B cell (primary cell): Measurements from ENCODE around the gene AMH. TPM values are rescaled to one million over a fixed set of nuclear protein-coding genes. Genes with fewer than 3 reads are reported as not detected.

Experiments used
- ATAC-seq: fragments of 200-7000 bp; cut with Tn5 transposase; one replicate; pipeline ENCODE4 v1.10.0; 2021; ENCODE audit warnings: low read depth, mild to moderate bottlenecking, moderate number of reproducible peaks, moderate library complexity
- CTCF ChIA-PET: fragments of 350-600 bp; sonication (Branson Sonifier 250); formaldehyde crosslinking; loops from one replicate; lab custom pipeline; 2021; ENCODE audit warnings: antibody characterized with exemption, inconsistent platforms; lab: Charles Lee
- POLR2A ChIA-PET: fragments of 350-600 bp; sonication (Branson Sonifier 250); formaldehyde crosslinking; loops from one replicate; lab custom pipeline; 2021; ENCODE audit warnings: antibody characterized with exemption; lab: Charles Lee
- DNase-seq: peaks from one replicate; pipeline ENCODE4 v3.0.0; 2013
- H2AFZ ChIP-seq: 2 replicates; pipeline ENCODE4 v1.6.1; 2012; ENCODE audit warnings: mild to moderate bottlenecking, low read depth, low read length; ENCODE audit not compliant: insufficient read depth, poor library complexity, severe bottlenecking
- H3K27ac ChIP-seq, 2 donors: 1 replicate in 1 of 2; 2 replicates in 1 of 2; pipeline ENCODE4 v1.5.1; 2012 to 2013; ENCODE audit warnings: low read length in 2 of 2, mild to moderate bottlenecking in 2 of 2, moderate library complexity in 1 of 2
- H3K27me3 ChIP-seq, 4 experiments: fragments of 200-600 bp in 1 of 4; sonication (generic) in 1 of 4; replicated peaks in 1 of 4; 1 replicate in 2 of 4; 2 replicates in 2 of 4; pipeline versions ENCODE4 v1.6.1 to v1.7.0; 2013 to 2016; ENCODE audit warnings: low read length in 3 of 4, mild to moderate bottlenecking in 2 of 4, mixed read lengths in 1 of 4, moderate library complexity in 1 of 4; ENCODE audit not compliant: insufficient read depth in 4 of 4, control insufficient read depth in 3 of 4; ENCODE audit errors: control extremely low read depth in 1 of 4
- H3K36me3 ChIP-seq, 2 experiments: replicated peaks in 1 of 2; 1 replicate in 1 of 2; 2 replicates in 1 of 2; pipeline versions ENCODE4 v1.6.1 to v1.7.1; 2013; ENCODE audit warnings: low read length in 1 of 2; ENCODE audit not compliant: insufficient read depth in 2 of 2, control insufficient read depth in 1 of 2; ENCODE audit errors: control extremely low read depth in 1 of 2, extremely low read depth in 1 of 2
- H3K4me1 ChIP-seq, 2 donors: fragments of 200-600 bp in 1 of 2; sonication (generic) in 1 of 2; 1 replicate in 1 of 2; 2 replicates in 1 of 2; pipeline versions ENCODE4 v1.5.1 to v1.6.1; 2013 to 2017; ENCODE audit warnings: low read length in 2 of 2; ENCODE audit not compliant: control insufficient read depth in 2 of 2, insufficient read depth in 2 of 2
- H3K4me2 ChIP-seq: replicated peaks from 2 replicates; pipeline ENCODE3; 2012; ENCODE audit warnings: mild to moderate bottlenecking, low read depth, low read length; ENCODE audit not compliant: poor library complexity, severe bottlenecking
- H3K4me3 ChIP-seq, 5 experiments: fragments of 200-600 bp in 1 of 5; sonication (generic) in 1 of 5; 1 replicate in 3 of 5; 2 replicates in 2 of 5; pipeline versions ENCODE4 v1.5.1 to v1.7.0; 2011 to 2016; ENCODE audit warnings: low read length in 4 of 5, mild to moderate bottlenecking in 4 of 5, low read depth in 2 of 5, control low read depth in 1 of 5, moderate library complexity in 1 of 5; ENCODE audit not compliant: insufficient read depth in 1 of 5; ENCODE audit errors: control extremely low read depth in 1 of 5, extremely low read depth in 1 of 5
- H3K79me2 ChIP-seq: fragments of 200-600 bp; sonication (generic); one replicate; pipeline ENCODE4 v1.6.0; 2016; ENCODE audit warnings: low read length; ENCODE audit not compliant: control insufficient read depth, insufficient read depth
- H3K9ac ChIP-seq: fragments of 200-600 bp; sonication (generic); 2 replicates; pipeline ENCODE4 v1.6.1; 2017; ENCODE audit warnings: mild to moderate bottlenecking, low read length, moderate library complexity
- H3K9me3 ChIP-seq, 3 donors: one replicate each; pipeline versions ENCODE4 v1.6.1 to v1.7.1; 2013; ENCODE audit warnings: low read length in 2 of 3; ENCODE audit not compliant: control insufficient read depth in 2 of 3, insufficient read depth in 1 of 3; ENCODE audit errors: control extremely low read depth in 1 of 3
- H4K20me1 ChIP-seq: 2 replicates; pipeline ENCODE4 v1.6.0; 2012; ENCODE audit warnings: mild to moderate bottlenecking, low read length; ENCODE audit not compliant: insufficient read depth, control insufficient read depth, poor library complexity, severe bottlenecking
- H3K27ac Mint-ChIP-seq: one replicate; pipeline ENCODE4 v1.8.0; 2021; ENCODE audit warnings: mixed read lengths
- H3K27me3 Mint-ChIP-seq: one replicate; pipeline ENCODE4 v1.8.0; 2021; ENCODE audit warnings: mixed read lengths
- H3K4me1 Mint-ChIP-seq: one replicate; pipeline ENCODE4 v1.8.0; 2021; ENCODE audit warnings: mixed read lengths
- H3K4me3 Mint-ChIP-seq: one replicate; pipeline ENCODE4 v1.8.0; 2021; ENCODE audit warnings: mixed read lengths
- H3K9me3 Mint-ChIP-seq: one replicate; pipeline ENCODE4 v1.8.0; 2022; ENCODE audit warnings: mixed read lengths; ENCODE audit not compliant: insufficient read depth
- CTCF ChIP-seq: fragments of 200-600 bp; IDR thresholded peaks from one replicate; pipeline ENCODE4 v1.8.0; 2022; ENCODE audit warnings: antibody characterized with exemption, mild to moderate bottlenecking
- EZH2 ChIP-seq: IDR thresholded peaks from 2 replicates; pipeline ENCODE4 v1.6.1; 2012; ENCODE audit warnings: borderline replicate concordance, low read depth, mild to moderate bottlenecking, moderate library complexity, low read length; ENCODE audit not compliant: insufficient read depth, poor library complexity, severe bottlenecking
- WGBS: methylation state at CpG from one replicate; pipeline ENCODE4 v1.1.5; 2013; ENCODE audit warnings: missing lambda C conversion rate; ENCODE audit not compliant: insufficient coverage; 5-methylcytosine and 5-hydroxymethylcytosine counted together
- intact Hi-C: fragments of 100-400 bp; cut with micrococcal nuclease; formaldehyde crosslinking; loops from one replicate; pipeline ENCODE4 v1.10.0; 2022
- polyA plus RNA-seq: library from polyadenylated mRNA; depleted of rRNA; stranded (reverse); fragments of >200 nt; gene quantifications from 2 replicates; pipeline ENCODE4 v1.2.3, GENCODE V29; 2012
- small RNA-seq: library from RNA; depleted of rRNA; stranded (forward); fragments of <200 nt; gene quantifications from one replicate; pipeline ENCODE3, GENCODE V24; 2012; ENCODE audit warnings: low replicate concordance, low read depth; ENCODE audit not compliant: insufficient read length
- total RNA-seq, 2 donors: library from RNA; stranded (reverse); fragments of 120-200 nt in 1 of 2; gene quantifications; 1 replicate in 1 of 2; 2 replicates in 1 of 2; pipeline versions ENCODE4 v1.2.3 to v1.2.4, GENCODE V29; 2013 to 2022

Gene AMH
- total and polyA plus RNA-seq, 2 donors (not counting 1 experiment from before 2014, with no cell fraction given) = 1.5 to 4.5 TPM

- ChIA-PET POLR2A (interaction anchor here (0.7 to 3.0 kb wide), 4 partner anchors 8 to 31 kb away, joined by 3 to 21 read pairs (median 6); partner anchors contain the start of gene LSM7), CTCF (interaction anchor here (1.0 kb wide), 1 partner anchor 9 kb away, joined by 3 read pairs; no protein-coding TSS in a partner anchor)
- TF ChIP-seq EZH2 = no peak
- TF ChIP-seq CTCF = no peak
- Histone ChIP-seq H3K9me3 (peaks cover 0 to 24% (median 0%) of the 10 kb centered on the region in 3 donors), H3K4me1 (peaks cover 38 to 69% of the 10 kb centered on the region in 2 donors), H3K27me3 (peaks cover 0 to 8% (median 1%) of the 10 kb centered on the region in 4 experiments), H3K4me2 (peak overlapping the region; percentile 4), H3K27ac (peak overlapping the region in 1 of 2 donors; percentile 48), H3K79me2 (peaks cover 28% of the 10 kb centered on the region), H4K20me1 (peaks cover 16% of the 10 kb centered on the region), H3K4me3 (no peak overlapping the region), H2AFZ (no peak overlapping the region), H3K36me3 (peaks cover 0 to 4% of the 10 kb centered on the region in 2 experiments), H3K9ac (no peak overlapping the region)
- WGBS = 78% methylated on average over 13 of the region's 17 CpGs
- no peak for DNase-seq
- H3K4me1 Mint-ChIP-seq = peaks cover 45% of the 10 kb centered on the region
- ATAC-seq = no peak
- H3K9me3 Mint-ChIP-seq = peaks cover 2% of the 10 kb centered on the region
- intact Hi-C loops = no loop called here
- no peaks in the 10 kb centered on the region for H3K27me3 Mint-ChIP-seq
- H3K4me3 Mint-ChIP-seq = peak overlapping the region; percentile 34
- peak overlapping the region; percentile 86 for H3K27ac Mint-ChIP-seq
Observed at GRCh38 chr19:2300533-2300932, 51.4 kb downstream of the AMH start.

Small RNA genes within 50 kb of the gene (small RNA-seq; reads per million reads assigned to genes)
- gene MIR1227 = not detected

Other genes with a start within 250 kb of the AMH start
- 75.2 and 86.2 TPM in 2 replicates for gene BTBD2, start 233.6 kb upstream of the AMH start, total RNA-seq
- gene BTBD2, start 233.6 kb upstream of the AMH start, polyA plus RNA-seq = 85.6 and 86.4 TPM in 2 replicates
- 777 and 813 TPM in 2 replicates for gene MKNK2, start 198.1 kb upstream of the AMH start, total RNA-seq
- 440 and 1,053 TPM in 2 replicates for gene MKNK2, start 198.1 kb upstream of the AMH start, polyA plus RNA-seq
- gene MOB3A, start 153.0 kb upstream of the AMH start, total RNA-seq = 228 and 235 TPM in 2 replicates
- 186 and 190 TPM in 2 replicates for gene MOB3A, start 153.0 kb upstream of the AMH start, polyA plus RNA-seq
- 80.8 and 93.9 TPM in 2 replicates for gene IZUMO4, start 152.4 kb upstream of the AMH start, total RNA-seq
- 34.8 and 45.9 TPM in 2 replicates for gene IZUMO4, start 152.4 kb upstream of the AMH start, polyA plus RNA-seq
- 96.4 and 108 TPM in 2 replicates for gene AP3D1, start 97.8 kb upstream of the AMH start, total RNA-seq
- 109 and 114 TPM in 2 replicates for gene AP3D1, start 97.8 kb upstream of the AMH start, polyA plus RNA-seq
- 50.5 and 50.6 TPM in 2 replicates for gene DOT1L, start 85.4 kb upstream of the AMH start, total RNA-seq
- 23.5 and 25.5 TPM in 2 replicates for gene DOT1L, start 85.4 kb upstream of the AMH start, polyA plus RNA-seq
- 82.4 and 86.7 TPM in 2 replicates for gene PLEKHJ1, start 13.0 kb upstream of the AMH start, total RNA-seq
- gene PLEKHJ1, start 13.0 kb upstream of the AMH start, polyA plus RNA-seq = 89.2 and 117 TPM in 2 replicates
- 129 and 140 TPM in 2 replicates for gene SF3A2, start 12.5 kb upstream of the AMH start, total RNA-seq
- 98.2 and 113 TPM in 2 replicates for gene SF3A2, start 12.5 kb upstream of the AMH start, polyA plus RNA-seq
- 2.8 and 3.0 TPM in 2 replicates for gene JSRP1, start 7.1 kb downstream of the AMH start, total RNA-seq
- gene JSRP1, start 7.1 kb downstream of the AMH start, polyA plus RNA-seq = 1.6 and 2.1 TPM in 2 replicates
- gene PEAK3, start 32.9 kb downstream of the AMH start, total RNA-seq = 0.71 and 0.90 TPM in 2 replicates
- 0.07 and 0.18 TPM in 2 replicates for gene PEAK3, start 32.9 kb downstream of the AMH start, polyA plus RNA-seq
- gene LINGO3, start 58.8 kb downstream of the AMH start, total RNA-seq = 3.9 and 4.8 TPM in 2 replicates
- gene LINGO3, start 58.8 kb downstream of the AMH start, polyA plus RNA-seq = 0.56 and 1.1 TPM in 2 replicates
- 180 and 201 TPM in 2 replicates for gene LSM7, start 79.3 kb downstream of the AMH start, total RNA-seq
- gene LSM7, start 79.3 kb downstream of the AMH start, polyA plus RNA-seq = 585 and 820 TPM in 2 replicates
- 479 and 511 TPM in 2 replicates for gene SPPL2B, start 79.4 kb downstream of the AMH start, total RNA-seq
- 415 and 423 TPM in 2 replicates for gene SPPL2B, start 79.4 kb downstream of the AMH start, polyA plus RNA-seq
- gene TMPRSS9, start 110.9 kb downstream of the AMH start, total RNA-seq = 0.15 TPM in 1 of 2 replicates, not detected in the other
- gene TMPRSS9, start 110.9 kb downstream of the AMH start, polyA plus RNA-seq = not detected in 2 replicates
- 31.9 and 32.5 TPM in 2 replicates for gene TIMM13, start 178.3 kb downstream of the AMH start, total RNA-seq
- gene TIMM13, start 178.3 kb downstream of the AMH start, polyA plus RNA-seq = 13.0 and 19.4 TPM in 2 replicates
- gene LMNB2, start 207.6 kb downstream of the AMH start, total RNA-seq = 20.3 and 20.8 TPM in 2 replicates
- 8.8 and 8.9 TPM in 2 replicates for gene LMNB2, start 207.6 kb downstream of the AMH start, polyA plus RNA-seq
- gene GADD45B, start 226.8 kb downstream of the AMH start, total RNA-seq = 166 and 167 TPM in 2 replicates
- 215 and 261 TPM in 2 replicates for gene GADD45B, start 226.8 kb downstream of the AMH start, polyA plus RNA-seq